ENCODE results near the gene PARL. TPM values are rescaled to one million over a fixed set of nuclear protein-coding genes. Genes with fewer than 3 reads are reported as not detected.

The PARL gene
- total RNA-seq, 2 donors from 2014 or later, result 31.5 to 44.3 TPM

GRCh38 chr3:183799461-183799860 lies 85.2 kb downstream of the PARL start:
- Histone ChIP-seq H3K4me3 (no peak overlapping the region), H3K36me3 (peaks cover 0 to 3% of the 10 kb centered on the region in 2 donors), H3K4me1 (replicated peaks) (no peaks in the 10 kb centered on the region), H3K9me3 (no peaks in the 10 kb centered on the region), H3K27me3 (replicated peaks; ENCODE audit: insufficient read depth) (no peaks in the 10 kb centered on the region), H3K27ac (no peak overlapping the region)
- intact Hi-C loops (cut with DNase I), result no loop called here
- WGBS, result 91% methylated on average over 5 of the region's 5 CpGs
- no peak for DNase-seq (ENCODE audit: low spot score)
- TF ChIP-seq CTCF (IDR thresholded peaks at IDR 0.05) (no peak), POLR2A (IDR thresholded peaks at IDR 0.05) (no peak), POLR2AphosphoS5 (IDR thresholded peaks at IDR 0.05) (no peak)

DNA sequence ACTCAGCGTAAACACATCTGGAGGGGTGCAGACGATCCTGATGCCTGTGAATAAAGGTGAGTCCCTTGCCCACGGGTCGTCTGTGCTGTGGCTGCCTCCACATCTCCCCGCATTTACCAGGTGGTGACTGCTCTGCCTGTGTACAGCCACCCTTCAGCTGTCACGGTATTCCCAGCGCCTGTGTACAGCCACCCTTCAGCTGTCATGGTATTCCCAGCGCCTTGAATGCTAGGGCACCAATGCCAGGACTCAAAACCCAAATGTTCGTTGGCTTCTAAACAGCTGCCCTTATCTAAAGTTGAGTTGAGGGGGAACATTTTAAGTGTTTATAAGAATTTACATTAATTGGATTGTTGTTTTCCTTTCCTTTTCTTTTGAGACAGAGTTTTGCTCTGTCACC lies 86.7 kb downstream of the PARL start:
- H3K27me3 ChIP-seq (replicated peaks; ENCODE audit: insufficient read depth), result no peaks in the 10 kb centered on the region
- H3K4me1 ChIP-seq (replicated peaks), result no peaks in the 10 kb centered on the region
- 93% methylated on average over 9 of the region's 9 CpGs for WGBS
- H3K4me3 ChIP-seq, result no peak overlapping the region
- DNase-seq (ENCODE audit: low spot score), result no peak
- no peak overlapping the region for H3K27ac ChIP-seq
- no peaks in the 10 kb centered on the region for H3K36me3 ChIP-seq
- no peak for TF ChIP-seq POLR2A (IDR thresholded peaks at IDR 0.05)
- no peak for TF ChIP-seq CTCF (IDR thresholded peaks at IDR 0.05)
- TF ChIP-seq POLR2AphosphoS5 (IDR thresholded peaks at IDR 0.05), result no peak
- intact Hi-C loops (cut with DNase I), result no loop called here
- no peaks in the 10 kb centered on the region for H3K9me3 ChIP-seq

GRCh38 chr3:183796372-183796771 lies 88.3 kb downstream of the PARL start:
- WGBS, result 91% methylated on average over 6 of the region's 6 CpGs
- no peaks in the 10 kb centered on the region for H3K4me1 ChIP-seq (replicated peaks)
- DNase-seq (ENCODE audit: low spot score), result no peak
- TF ChIP-seq POLR2A (IDR thresholded peaks at IDR 0.05) (no peak), POLR2AphosphoS5 (IDR thresholded peaks at IDR 0.05) (no peak), CTCF (IDR thresholded peaks at IDR 0.05) (no peak)
- intact Hi-C loops (cut with DNase I), result no loop called here
- H3K27me3 ChIP-seq (replicated peaks; ENCODE audit: insufficient read depth), result no peaks in the 10 kb centered on the region
- H3K4me3 ChIP-seq, result no peak overlapping the region
- no peak overlapping the region for H3K27ac ChIP-seq
- H3K36me3 ChIP-seq, result no peaks in the 10 kb centered on the region
- H3K9me3 ChIP-seq, result no peaks in the 10 kb centered on the region

- Histone ChIP-seq H3K9me3 (no peaks in the 10 kb centered on the region), H3K27ac (no peak overlapping the region), H3K4me3 (no peak overlapping the region), H3K27me3 (replicated peaks; ENCODE audit: insufficient read depth) (no peaks in the 10 kb centered on the region), H3K36me3 (no peaks in the 10 kb centered on the region), H3K4me1 (replicated peaks) (no peaks in the 10 kb centered on the region)
- WGBS, result 87% methylated on average over 4 of the region's 4 CpGs
- DNase-seq (ENCODE audit: low spot score), result no peak
- TF ChIP-seq POLR2A (IDR thresholded peaks at IDR 0.05) (no peak), CTCF (IDR thresholded peaks at IDR 0.05) (no peak), POLR2AphosphoS5 (IDR thresholded peaks at IDR 0.05) (no peak)
- intact Hi-C loops (cut with DNase I), result no loop called here
Measured at GRCh38 chr3:183794452-183794851, 90.2 kb downstream of the PARL start.

GRCh38 chr3:183792976-183793375 lies 91.7 kb downstream of the PARL start:
- Histone ChIP-seq H3K36me3 (no peaks in the 10 kb centered on the region), H3K27ac (no peak overlapping the region), H3K9me3 (no peaks in the 10 kb centered on the region), H3K4me3 (no peak overlapping the region), H3K27me3 (replicated peaks; ENCODE audit: insufficient read depth) (no peaks in the 10 kb centered on the region), H3K4me1 (replicated peaks) (no peaks in the 10 kb centered on the region)
- no peak for TF ChIP-seq POLR2A (IDR thresholded peaks at IDR 0.05)
- no peak for TF ChIP-seq POLR2AphosphoS5 (IDR thresholded peaks at IDR 0.05)
- no peak for TF ChIP-seq CTCF (IDR thresholded peaks at IDR 0.05)
- intact Hi-C loops (cut with DNase I), result no loop called here
- DNase-seq (ENCODE audit: low spot score), result no peak
- WGBS, result 87% methylated on average over 6 of the region's 6 CpGs
